Measurements from ENCODE around the gene RAI1.
"Not testable (repeated sequence)": the region's sequence is repeated elsewhere in the genome, so short reads cannot be mapped to it uniquely, and the experiment has no call there.

RAI1 gene

GRCh38 chr17:17682737-17683680 is 1.8 kb downstream of the RAI1 start:
- DNase-seq = peak; percentile 63

DNA sequence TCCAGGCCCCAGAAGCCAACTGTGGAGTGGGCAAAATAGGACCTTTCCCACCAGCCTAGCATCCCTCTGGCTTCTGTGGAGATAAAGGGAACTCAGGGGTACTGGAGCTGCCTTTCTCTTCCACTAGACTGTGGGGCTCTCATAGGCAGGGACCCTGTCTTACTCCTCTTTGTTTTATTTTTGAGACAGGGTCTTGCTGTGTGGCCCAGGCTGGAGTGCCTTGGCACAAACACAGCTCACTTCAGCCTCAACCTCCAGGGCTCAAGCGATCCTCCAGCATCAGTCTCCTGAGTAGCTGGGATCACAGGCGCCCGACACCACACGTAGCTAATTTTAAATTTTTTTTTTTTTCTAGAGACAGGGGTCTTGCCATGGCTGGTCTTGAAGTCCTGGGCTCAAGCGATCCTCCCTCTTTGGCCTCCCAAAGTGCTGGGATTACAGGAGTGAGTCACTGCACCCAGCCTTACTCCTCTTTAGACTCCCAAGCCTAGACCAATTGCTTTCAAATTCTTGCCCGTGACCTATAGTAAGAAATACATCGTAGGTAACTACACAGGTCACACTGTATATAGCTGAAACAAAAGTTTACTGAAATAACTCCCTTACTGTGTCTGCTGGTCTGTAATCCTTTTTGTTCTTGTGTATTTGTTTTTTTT is 2.6 kb downstream of the RAI1 start:
- no peak for DNase-seq

- no peak for DNase-seq
Observed at GRCh38 chr17:17684906-17685774, 3.9 kb downstream of the RAI1 start.

- peak; percentile 36 for DNase-seq
Observed at GRCh38 chr17:17685775-17686291, 4.6 kb downstream of the RAI1 start.

DNA sequence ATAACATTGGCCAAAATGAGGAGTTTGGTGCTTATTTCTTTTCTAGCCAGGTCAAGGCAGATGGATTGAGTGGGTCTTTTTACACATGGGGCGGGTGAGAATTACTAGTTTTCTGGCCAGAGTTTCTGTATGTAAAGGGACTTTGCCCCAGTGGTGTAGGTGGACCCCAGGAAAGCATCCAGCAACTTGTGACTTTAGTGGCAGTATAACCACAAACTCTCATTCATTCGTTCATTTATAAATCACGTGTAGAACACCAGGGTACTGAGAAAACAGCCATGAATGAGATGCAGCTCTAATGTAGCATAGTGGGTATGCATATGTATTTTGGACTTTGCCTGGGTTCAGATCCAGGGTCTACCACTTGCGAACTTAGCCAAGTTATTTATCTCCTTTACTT is 8.1 kb downstream of the RAI1 start:
- DNase-seq = no peak

GRCh38 chr17:17690233-17690632 is 9.0 kb downstream of the RAI1 start:
- not testable (repeated sequence) for DNase-seq

- no peak for DNase-seq
Observed at GRCh38 chr17:17691468-17692263, 10.4 kb downstream of the RAI1 start.

- no peak for DNase-seq
Observed at GRCh38 chr17:17692353-17693252, 11.3 kb downstream of the RAI1 start.

DNA sequence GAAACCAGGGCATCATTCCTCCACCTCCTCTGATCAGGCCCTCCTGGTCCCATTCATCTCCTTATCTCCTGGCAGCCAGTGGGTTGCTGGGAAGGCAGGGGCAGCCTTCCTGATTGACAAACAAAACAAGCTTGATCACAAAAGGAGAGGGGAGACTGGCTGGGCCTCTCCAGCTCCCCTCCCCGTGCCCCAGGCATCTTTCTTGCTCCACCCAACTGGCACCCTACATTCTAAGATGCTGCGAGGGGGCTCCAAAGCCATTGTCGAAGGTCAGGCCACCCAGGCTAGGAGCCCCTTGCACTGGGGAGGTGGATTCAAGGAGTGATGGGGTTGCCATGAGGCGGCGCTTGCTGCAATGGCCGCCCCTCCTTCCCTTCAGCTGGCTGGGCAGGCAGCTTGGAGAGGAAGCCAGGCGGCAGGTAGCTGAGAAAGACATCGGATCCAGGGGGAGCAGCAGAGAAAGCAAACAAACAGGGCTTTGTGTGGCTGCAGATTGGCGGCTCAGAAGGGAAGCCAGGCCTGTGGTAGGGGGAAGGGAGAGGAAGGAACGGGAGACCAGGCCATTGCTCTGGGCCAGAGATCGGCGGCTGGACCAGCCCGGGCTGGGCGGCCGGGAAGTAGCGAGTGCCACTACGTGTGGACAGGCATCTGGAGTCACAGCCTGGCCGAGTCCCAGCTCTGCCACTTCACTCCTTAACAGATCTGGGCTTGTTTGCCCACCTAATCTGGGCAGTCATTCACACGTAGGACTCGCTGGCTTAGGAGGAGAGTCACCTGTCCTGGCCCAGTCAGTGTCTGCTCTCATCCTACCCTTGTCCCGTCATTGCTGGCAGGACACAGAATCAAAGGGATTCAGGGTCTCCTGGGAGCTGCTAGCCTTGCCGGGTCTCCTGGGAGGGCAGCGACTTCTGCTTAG is 12.3 kb downstream of the RAI1 start:
- DNase-seq = no peak

DNA sequence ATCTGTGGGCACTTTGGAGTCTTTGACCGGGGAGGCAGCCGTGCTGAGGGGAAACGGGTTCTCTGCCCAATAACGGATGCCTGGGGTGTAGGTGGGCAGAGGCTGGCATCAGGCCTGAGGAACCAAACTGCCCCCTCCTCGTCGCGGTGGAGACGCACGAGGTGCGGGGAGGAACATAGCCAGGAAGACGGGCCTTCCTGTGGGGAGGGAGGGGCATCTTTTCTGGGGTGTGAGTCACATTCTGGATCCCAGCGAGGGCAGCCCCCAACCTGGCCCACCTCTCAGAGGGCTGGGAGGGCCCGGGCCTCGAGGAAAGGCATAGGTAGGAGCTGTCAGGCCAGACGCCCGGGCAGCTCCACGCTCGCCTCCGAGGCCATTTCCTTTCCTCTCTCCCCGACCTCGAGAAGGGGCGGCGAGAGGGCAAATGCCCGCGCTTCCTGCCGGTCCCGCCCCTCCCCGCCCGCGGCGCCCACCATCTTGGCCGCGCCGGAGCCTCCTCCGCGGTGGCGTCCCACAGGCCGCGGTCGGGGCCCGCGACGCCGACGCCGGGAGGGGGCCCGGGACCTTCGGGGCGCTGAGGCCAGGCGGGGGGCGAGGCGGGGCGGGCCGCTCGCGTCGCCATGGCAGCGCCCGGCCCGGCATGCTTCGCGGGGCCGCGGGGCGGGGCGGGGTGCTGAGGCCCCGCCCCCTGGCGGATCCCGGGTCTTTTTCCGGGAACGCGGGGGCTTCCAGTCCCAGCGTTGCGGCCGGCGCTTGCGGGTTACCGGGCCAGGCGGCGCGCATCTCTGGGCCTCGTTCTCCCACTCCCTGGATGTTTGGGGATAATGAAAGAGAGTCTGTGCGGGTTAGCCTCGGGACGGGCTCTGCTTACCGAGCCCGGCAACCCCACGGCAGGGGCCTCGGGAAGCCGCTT is 13.2 kb downstream of the RAI1 start:
- peak; percentile 72 for DNase-seq

DNA sequence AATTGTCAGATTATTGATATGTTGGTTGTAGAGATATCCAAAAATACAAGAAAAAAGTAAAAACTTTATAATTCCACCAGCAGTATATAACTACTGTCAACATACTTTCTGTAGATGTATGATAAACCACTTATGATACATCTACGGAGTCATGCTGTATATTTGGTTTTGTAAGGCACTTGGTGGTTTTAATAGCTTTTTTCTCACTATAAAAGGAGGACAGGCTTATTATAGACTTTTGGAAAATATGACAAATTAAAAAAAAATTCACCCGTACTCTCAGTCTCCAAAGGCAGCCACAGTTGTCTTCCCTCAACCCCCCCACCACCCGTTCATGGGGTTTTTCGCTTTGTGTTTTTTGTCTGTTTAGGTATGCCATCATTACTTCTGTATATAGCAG is 14.8 kb downstream of the RAI1 start:
- DNase-seq = no peak

- no peak for DNase-seq
Observed at GRCh38 chr17:17696882-17697633, 15.8 kb downstream of the RAI1 start.

- no peak for DNase-seq
Observed at GRCh38 chr17:17698371-17698770, 17.1 kb downstream of the RAI1 start.

DNA sequence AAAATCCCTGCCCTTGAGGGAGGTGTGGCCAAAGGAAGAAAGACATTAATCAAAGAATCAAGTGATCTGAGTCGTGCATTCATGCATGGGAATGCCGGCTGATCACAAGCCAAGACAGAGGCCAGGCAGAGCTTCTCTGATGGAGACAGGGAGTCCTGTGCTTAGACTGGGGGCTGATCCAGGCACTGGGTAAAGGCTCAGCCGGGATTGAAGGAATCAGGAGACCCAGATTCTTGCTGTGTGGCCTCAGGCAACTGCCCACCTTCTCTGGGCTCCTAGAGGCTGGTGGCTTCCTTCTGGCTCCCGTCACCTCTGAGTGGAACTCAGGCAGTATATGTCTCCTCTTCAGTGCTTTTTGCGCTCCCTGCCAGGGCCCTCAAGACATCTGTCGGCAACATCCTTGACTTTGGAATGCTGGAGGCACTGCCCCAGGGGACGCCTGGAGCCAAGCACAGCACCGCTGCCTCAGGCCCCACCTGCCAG is 17.7 kb downstream of the RAI1 start:
- no peak for DNase-seq

- no peak for DNase-seq
Observed at GRCh38 chr17:17699491-17699890, 18.2 kb downstream of the RAI1 start.

DNA sequence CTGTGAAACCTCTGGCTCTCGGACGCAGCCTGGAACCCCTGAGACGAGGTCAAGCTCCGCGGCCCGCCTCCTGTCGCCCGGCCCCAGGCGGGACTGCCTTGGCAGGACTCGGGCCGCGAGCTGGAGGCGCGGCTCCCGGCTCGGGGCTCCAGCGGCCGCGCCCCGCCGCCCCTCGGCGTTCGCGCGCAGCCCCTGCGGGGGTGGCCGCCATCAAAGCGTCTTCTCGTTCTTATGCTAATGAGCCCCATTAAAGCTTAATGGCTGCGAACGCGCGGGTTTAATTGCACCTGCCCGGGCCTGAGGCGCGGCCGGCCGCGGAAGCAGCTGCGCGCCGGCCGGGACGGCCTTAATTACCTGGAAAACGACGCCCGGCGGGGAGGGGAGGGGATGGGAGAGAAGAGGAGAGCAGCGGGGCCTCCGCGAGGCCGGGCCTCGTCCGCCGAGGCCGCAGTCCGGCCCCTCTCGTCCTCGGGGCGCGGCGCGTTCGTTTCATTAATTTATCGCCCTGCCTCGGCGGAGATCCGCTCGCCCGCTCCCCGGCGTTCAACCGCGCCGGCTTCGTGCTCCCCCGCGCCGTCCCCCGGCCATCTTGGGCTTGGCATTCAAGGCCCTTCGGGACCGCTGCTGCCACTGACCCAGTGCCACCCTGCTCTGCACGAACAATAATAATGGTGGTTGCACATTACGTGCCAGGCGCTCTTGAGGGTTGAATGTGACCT is 19.2 kb downstream of the RAI1 start:
- DNase-seq = no peak

DNA sequence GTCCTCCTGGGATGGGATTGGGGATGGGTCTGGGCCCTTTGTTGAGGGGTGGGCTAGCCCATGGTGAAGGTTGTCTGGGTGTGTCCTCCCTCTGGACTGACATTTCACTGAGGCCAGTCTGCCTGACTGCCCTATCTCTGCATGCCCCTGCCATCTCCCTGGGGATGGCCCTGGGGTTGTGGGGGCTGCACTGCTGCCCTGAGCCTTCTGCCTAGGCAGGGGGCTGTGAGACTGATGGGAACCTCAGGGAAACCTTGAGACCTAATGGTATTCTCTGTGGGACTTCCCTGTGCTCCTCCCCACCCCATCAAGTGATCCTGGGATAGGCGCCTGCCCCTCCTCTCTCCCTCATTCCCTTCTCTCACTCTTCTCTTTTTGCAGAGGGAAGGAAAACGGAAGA is 19.9 kb downstream of the RAI1 start:
- DNase-seq = no peak
